Epithelial cell of proximal tubule (primary cell): ENCODE results near the gene ZFP64. TPM values are rescaled to one million over a fixed set of nuclear protein-coding genes. Genes with fewer than 3 reads are reported as not detected.
"Not testable (repeated sequence)": the region's sequence is repeated elsewhere in the genome, so short reads cannot be mapped to it uniquely, and the experiment has no call there.

Experiments
- DNase-seq: peaks from one replicate; pipeline ENCODE4 v3.0.0-alpha.2; 2011; ENCODE audit warnings: low read depth
- H3K4me3 ChIP-seq: 2 replicates; pipeline ENCODE4 v1.5.1; 2011; ENCODE audit warnings: low read depth, mild to moderate bottlenecking, low read length
- CTCF ChIP-seq: conservative IDR thresholded peaks from 2 replicates; pipeline ENCODE4 v1.5.1; 2012; ENCODE audit warnings: low read depth, mild to moderate bottlenecking, low read length
- total RNA-seq: library from RNA; depleted of rRNA; stranded (reverse); fragments of >200 nt; gene quantifications from 2 replicates; pipeline ENCODE4 v1.2.3, GENCODE V29; 2015

The ZFP64 gene
- total RNA-seq, 1 donor from 2014 or later = 66.4 TPM

- DNase-seq = no peak
- no peak for TF ChIP-seq CTCF
- H3K4me3 ChIP-seq = no peak overlapping the region
Observed at GRCh38 chr20:52143277-52143676, 48.3 kb downstream of the ZFP64 start.

- TF ChIP-seq CTCF = no peak
- H3K4me3 ChIP-seq = no peak overlapping the region
- no peak for DNase-seq
Observed at GRCh38 chr20:52142757-52143156, 48.8 kb downstream of the ZFP64 start.

- DNase-seq = no peak
- no peak for TF ChIP-seq CTCF
- H3K4me3 ChIP-seq = no peak overlapping the region
Observed at GRCh38 chr20:52139986-52140385, 51.6 kb downstream of the ZFP64 start.

GRCh38 chr20:52137850-52138249 lies 53.7 kb downstream of the ZFP64 start:
- no peak for DNase-seq
- no peak for TF ChIP-seq CTCF
- no peak overlapping the region for H3K4me3 ChIP-seq

GRCh38 chr20:52133714-52134113 lies 57.9 kb downstream of the ZFP64 start:
- not testable (repeated sequence) for DNase-seq

GRCh38 chr20:52132337-52132736 lies 59.2 kb downstream of the ZFP64 start:
- no peak overlapping the region for H3K4me3 ChIP-seq
- no peak for DNase-seq
- TF ChIP-seq CTCF = no peak

More at GRCh38 chr20:52133714-52134113, 57.9 kb downstream of the ZFP64 start:
- H3K4me3 ChIP-seq = not testable (repeated sequence)

GRCh38 chr20:52131048-52131643 lies 60.4 kb downstream of the ZFP64 start:
- H3K4me3 ChIP-seq = no peak overlapping the region
- DNase-seq = no peak
- no peak for TF ChIP-seq CTCF
